Liver (tissue), 9 donors: ENCODE results near the gene VEPH1. TPM values are rescaled to one million over a fixed set of nuclear protein-coding genes. Genes with fewer than 3 reads are reported as not detected.

ENCODE experiments used
- DNase-seq: peaks from one replicate; pipeline ENCODE4 v3.0.0-alpha.2; 2017; ENCODE audit warnings: low spot score
- H3K27ac ChIP-seq, 2 donors: one replicate each; pipeline ENCODE4 v1.7.0; 2013; ENCODE audit warnings: inconsistent platforms in 2 of 2, low read length in 2 of 2, control low read depth in 1 of 2, low read depth in 1 of 2, mild to moderate bottlenecking in 1 of 2
- H3K27me3 ChIP-seq, 4 donors: one replicate each; pipeline versions ENCODE4 v1.6.1 to v1.7.0; 2013; ENCODE audit warnings: low read length in 3 of 4, inconsistent platforms in 1 of 4, mild to moderate bottlenecking in 1 of 4, moderate library complexity in 1 of 4; ENCODE audit not compliant: control insufficient read depth in 4 of 4, insufficient read depth in 4 of 4
- H3K36me3 ChIP-seq, 4 donors: one replicate each; pipeline versions ENCODE4 v1.6.1 to v1.7.0; 2013; ENCODE audit warnings: low read length in 3 of 4, mild to moderate bottlenecking in 3 of 4, low read depth in 1 of 4, moderate library complexity in 1 of 4; ENCODE audit not compliant: control insufficient read depth in 4 of 4, insufficient read depth in 3 of 4
- H3K4me1 ChIP-seq, 4 donors: one replicate each; pipeline versions ENCODE4 v1.6.1 to v1.7.0; 2013; ENCODE audit warnings: low read length in 3 of 4, mild to moderate bottlenecking in 3 of 4, moderate library complexity in 1 of 4; ENCODE audit not compliant: control insufficient read depth in 4 of 4, insufficient read depth in 4 of 4
- H3K4me3 ChIP-seq, 3 donors: one replicate each; pipeline versions ENCODE4 v1.6.1 to v1.7.0; 2013; ENCODE audit warnings: low read length in 3 of 3, control low read depth in 1 of 3, low read depth in 1 of 3, mild to moderate bottlenecking in 1 of 3
- H3K9ac ChIP-seq, 2 donors: one replicate each; pipeline ENCODE4 v1.7.0; 2013; ENCODE audit warnings: low read length in 2 of 2, mild to moderate bottlenecking in 2 of 2, moderate library complexity in 2 of 2, control low read depth in 1 of 2, low read depth in 1 of 2
- H3K9me3 ChIP-seq, 4 donors: one replicate each; pipeline versions ENCODE4 v1.6.1 to v1.7.0; 2013; ENCODE audit warnings: low read length in 3 of 4; ENCODE audit not compliant: control insufficient read depth in 4 of 4
- CTCF ChIP-seq: fragments of 150-350 bp; IDR thresholded peaks from 2 replicates; pipeline ENCODE4 v1.5.1; 2017; ENCODE audit warnings: improper control_type of control experiment, low read depth, low read length; ENCODE audit not compliant: missing input control
- EGR1 ChIP-seq, 2 donors: IDR thresholded peaks; 2 replicates each; pipeline ENCODE4 v1.6.1; 2016 to 2018; ENCODE audit warnings: antibody characterized with exemption in 2 of 2, low read depth in 2 of 2
- FOXA1 ChIP-seq: IDR thresholded peaks from 2 replicates; pipeline ENCODE4 v1.6.1; 2016; ENCODE audit warnings: antibody characterized with exemption
- FOXA2 ChIP-seq: IDR thresholded peaks from 2 replicates; pipeline ENCODE4 v1.6.1; 2016; ENCODE audit warnings: antibody characterized with exemption
- GABPA ChIP-seq, 2 donors: IDR thresholded peaks in 1 of 2; conservative IDR thresholded peaks in 1 of 2; 2 replicates each; pipeline ENCODE4 v1.6.1; 2016; ENCODE audit warnings: antibody characterized with exemption in 2 of 2, mild to moderate bottlenecking in 1 of 2, moderate library complexity in 1 of 2
- HNF4G ChIP-seq: IDR thresholded peaks from 2 replicates; pipeline ENCODE4 v1.6.1; 2016; ENCODE audit warnings: antibody characterized with exemption
- JUND ChIP-seq, 2 donors: IDR thresholded peaks; 2 replicates each; pipeline ENCODE4 v1.6.1; 2016; ENCODE audit warnings: antibody characterized with exemption in 2 of 2
- NR2F2 ChIP-seq: IDR thresholded peaks from 2 replicates; pipeline ENCODE4 v1.6.1; 2016; ENCODE audit warnings: antibody characterized with exemption
- RAD21 ChIP-seq, 2 donors: IDR thresholded peaks; 2 replicates each; pipeline ENCODE4 v1.6.1; 2016; ENCODE audit warnings: antibody characterized with exemption in 2 of 2, mild to moderate bottlenecking in 2 of 2
- REST ChIP-seq: IDR thresholded peaks from 2 replicates; pipeline ENCODE4 v1.6.1; 2016; ENCODE audit warnings: antibody characterized with exemption, mild to moderate bottlenecking
- RXRA ChIP-seq, 2 donors: IDR thresholded peaks; 2 replicates each; pipeline ENCODE4 v1.6.1; 2017 to 2018; ENCODE audit warnings: antibody characterized with exemption in 2 of 2, mild to moderate bottlenecking in 1 of 2
- SP1 ChIP-seq: IDR thresholded peaks from 2 replicates; pipeline ENCODE4 v1.6.1; 2018; ENCODE audit warnings: antibody characterized with exemption, mild to moderate bottlenecking
- TAF1 ChIP-seq: conservative IDR thresholded peaks from 2 replicates; pipeline ENCODE4 v1.6.1; 2016; ENCODE audit warnings: antibody characterized with exemption, mild to moderate bottlenecking
- YY1 ChIP-seq: IDR thresholded peaks from 2 replicates; pipeline ENCODE4 v1.6.1; 2016; ENCODE audit warnings: antibody characterized with exemption, mild to moderate bottlenecking
- WGBS: extraction: QIAGEN DNeasy Blood & Tissue Kit; methylation state at CpG from one replicate; pipeline ENCODE4 v1.1.7; 2013; 5-methylcytosine and 5-hydroxymethylcytosine counted together
- polyA plus RNA-seq, 2 donors: library from polyadenylated mRNA; stranded (reverse) in 1 of 2; unstranded in 1 of 2; fragments of 200-250 nt in 1 of 2; fragments of >200 nt in 1 of 2; fragmentation: Nextera tagmentation in 1 of 2; extraction: Ambion mirVana in 1 of 2; gene quantifications; one replicate each; pipeline versions ENCODE4 v1.2.1 to v1.2.3, GENCODE V29; 2013 to 2015
- total RNA-seq, 2 donors: library from RNA; depleted of rRNA; stranded (reverse); fragments of >200 nt; gene quantifications; one replicate each; pipeline ENCODE4 v1.2.3, GENCODE V29; 2014
- TF ChIP-seq, protein P1 (sequence below): IDR thresholded peaks from 2 replicates; pipeline ENCODE4 v1.6.1; 2016; ENCODE audit warnings: antibody characterized with exemption
- TF ChIP-seq, protein P2 (sequence below): IDR thresholded peaks from 2 replicates; pipeline ENCODE4 v1.6.1; 2016; ENCODE audit warnings: antibody characterized with exemption
- TF ChIP-seq, protein P3 (sequence below): IDR thresholded peaks from 2 replicates; pipeline ENCODE4 v1.6.1; 2016; ENCODE audit warnings: antibody characterized with exemption
- donor health status: healthy.
- donor health status: healthy.
- donor health status: healthy.
- donor health status: healthy.
- donor health status: healthy.

VEPH1 gene
- total and polyA plus RNA-seq, 4 donors = 0.60 to 3.3 (median 1.2) TPM

DNA sequence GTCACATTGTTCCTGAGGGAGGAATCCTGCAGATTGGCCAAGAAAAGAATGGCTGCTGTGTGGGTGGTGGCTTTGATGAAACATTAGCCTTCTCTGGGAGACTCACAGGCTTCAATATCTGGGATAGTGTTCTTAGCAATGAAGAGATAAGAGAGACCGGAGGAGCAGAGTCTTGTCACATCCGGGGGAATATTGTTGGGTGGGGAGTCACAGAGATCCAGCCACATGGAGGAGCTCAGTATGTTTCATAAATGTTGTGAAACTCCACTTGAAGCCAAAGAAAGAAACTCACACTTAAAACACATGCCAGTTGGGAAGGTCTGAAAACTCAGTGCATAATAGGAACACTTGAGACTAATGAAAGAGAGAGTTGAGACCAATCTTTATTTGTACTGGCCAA is 60.5 kb downstream of the VEPH1 start:
- WGBS = 69% methylated on average over 2 of the region's 2 CpGs
- Histone ChIP-seq H3K27me3 (peaks cover 0 to 7% (median 3%) of the 10 kb centered on the region in 4 donors), H3K9me3 (no peaks in the 10 kb centered on the region), H3K36me3 (no peaks in the 10 kb centered on the region), H3K4me3 (no peak overlapping the region), H3K4me1 (peaks cover 4 to 8% (median 5%) of the 10 kb centered on the region in 4 donors), H3K9ac (no peak overlapping the region), H3K27ac (no peak overlapping the region)
- DNase-seq = no peak
- no peak for TF ChIP-seq CTCF
- TF ChIP-seq SP1 = no peak
- TF ChIP-seq NR2F2 = no peak
- no peak for TF ChIP-seq HNF4G
- TF ChIP-seq TAF1 = no peak
- no peak for TF ChIP-seq RXRA (IDR thresholded peaks at IDR 0.05)
- TF ChIP-seq, protein P1, sequence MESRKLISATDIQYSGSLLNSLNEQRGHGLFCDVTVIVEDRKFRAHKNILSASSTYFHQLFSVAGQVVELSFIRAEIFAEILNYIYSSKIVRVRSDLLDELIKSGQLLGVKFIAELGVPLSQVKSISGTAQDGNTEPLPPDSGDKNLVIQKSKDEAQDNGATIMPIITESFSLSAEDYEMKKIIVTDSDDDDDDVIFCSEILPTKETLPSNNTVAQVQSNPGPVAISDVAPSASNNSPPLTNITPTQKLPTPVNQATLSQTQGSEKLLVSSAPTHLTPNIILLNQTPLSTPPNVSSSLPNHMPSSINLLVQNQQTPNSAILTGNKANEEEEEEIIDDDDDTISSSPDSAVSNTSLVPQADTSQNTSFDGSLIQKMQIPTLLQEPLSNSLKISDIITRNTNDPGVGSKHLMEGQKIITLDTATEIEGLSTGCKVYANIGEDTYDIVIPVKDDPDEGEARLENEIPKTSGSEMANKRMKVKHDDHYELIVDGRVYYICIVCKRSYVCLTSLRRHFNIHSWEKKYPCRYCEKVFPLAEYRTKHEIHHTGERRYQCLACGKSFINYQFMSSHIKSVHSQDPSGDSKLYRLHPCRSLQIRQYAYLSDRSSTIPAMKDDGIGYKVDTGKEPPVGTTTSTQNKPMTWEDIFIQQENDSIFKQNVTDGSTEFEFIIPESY = no peak
- TF ChIP-seq, protein P2, sequence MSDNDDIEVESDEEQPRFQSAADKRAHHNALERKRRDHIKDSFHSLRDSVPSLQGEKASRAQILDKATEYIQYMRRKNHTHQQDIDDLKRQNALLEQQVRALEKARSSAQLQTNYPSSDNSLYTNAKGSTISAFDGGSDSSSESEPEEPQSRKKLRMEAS = no peak
- no peak for TF ChIP-seq REST
- no peak for TF ChIP-seq FOXA2
- TF ChIP-seq, protein P3, sequence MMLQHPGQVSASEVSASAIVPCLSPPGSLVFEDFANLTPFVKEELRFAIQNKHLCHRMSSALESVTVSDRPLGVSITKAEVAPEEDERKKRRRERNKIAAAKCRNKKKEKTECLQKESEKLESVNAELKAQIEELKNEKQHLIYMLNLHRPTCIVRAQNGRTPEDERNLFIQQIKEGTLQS = no peak
- TF ChIP-seq GABPA (IDR thresholded peaks at IDR 0.05 in 1 of 2, conservative IDR thresholded peaks at IDR 0.05 in 1 of 2) = no peak
- TF ChIP-seq EGR1 (IDR thresholded peaks at IDR 0.05; ENCODE audit: low read depth in 2 of 2) = no peak
- no peak for TF ChIP-seq YY1
- TF ChIP-seq RAD21 (IDR thresholded peaks at IDR 0.05) = no peak
- TF ChIP-seq JUND (IDR thresholded peaks at IDR 0.05) = no peak
- no peak for TF ChIP-seq FOXA1
